ENCODE data around the gene NOM1.

NOM1 gene

GRCh38 chr7:157016352-157017041 lies 67.0 kb downstream of the NOM1 start:
- DNase-seq (ENCODE audit: low read depth) = no peak

DNA sequence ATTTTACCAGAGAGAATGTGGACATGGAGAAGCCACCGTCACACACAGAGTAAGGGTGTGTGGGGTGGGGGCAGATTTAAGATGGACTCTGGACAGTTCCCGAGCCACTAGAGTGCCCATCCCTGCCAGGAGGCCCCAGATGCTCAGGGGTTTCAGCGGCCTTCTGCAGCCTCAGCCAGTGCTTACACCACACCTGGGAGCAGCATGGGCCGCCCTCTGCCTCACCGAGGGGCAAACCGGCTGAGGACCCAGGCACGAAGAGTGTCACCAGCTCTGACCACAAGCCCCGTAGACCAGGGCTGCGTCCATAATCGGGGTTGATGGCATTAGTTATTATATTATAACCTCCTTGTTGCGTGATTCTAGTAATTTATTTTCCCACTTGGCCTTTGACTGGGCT lies 67.6 kb downstream of the NOM1 start:
- no peak for DNase-seq (ENCODE audit: low read depth)

DNA sequence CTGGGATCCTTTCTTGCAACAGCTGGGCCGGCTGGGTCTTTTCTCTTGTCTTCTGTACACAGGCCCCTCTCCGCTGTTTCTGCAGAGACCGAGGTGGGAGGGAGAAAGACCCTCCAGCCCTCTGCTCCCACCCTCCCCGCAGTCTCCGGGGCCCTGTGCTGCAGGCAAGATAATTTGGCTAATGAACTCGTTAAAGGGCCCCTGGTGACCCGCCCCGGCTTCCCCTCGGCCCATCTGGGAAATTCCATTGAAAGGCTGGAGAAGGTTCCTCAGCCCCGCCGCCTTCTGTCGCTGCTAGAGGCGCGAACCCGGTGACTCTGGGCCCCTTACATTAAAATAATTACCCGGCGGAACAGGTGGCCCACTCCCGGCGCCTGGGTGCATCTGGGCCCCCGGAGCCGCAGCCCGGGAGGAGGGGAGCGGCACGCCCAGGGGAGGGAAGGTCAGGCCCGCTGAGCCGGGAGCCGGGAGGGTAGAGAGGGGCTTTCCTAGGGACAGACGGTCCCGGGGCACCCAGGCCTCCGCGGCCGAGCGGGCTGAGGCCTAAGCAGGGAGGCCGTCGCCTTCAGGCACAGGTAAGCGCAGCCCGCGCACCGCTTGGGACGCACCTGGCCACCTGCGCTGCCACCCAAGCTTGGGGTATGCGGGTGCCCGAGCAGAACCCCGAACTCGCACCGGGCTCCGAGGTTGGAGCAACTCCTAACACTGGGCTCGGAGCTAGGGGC lies 68.3 kb downstream of the NOM1 start:
- no peak for DNase-seq (ENCODE audit: low read depth)

- DNase-seq (ENCODE audit: low read depth) = no peak
Measured at GRCh38 chr7:157018328-157018996, 69.0 kb downstream of the NOM1 start.

DNA sequence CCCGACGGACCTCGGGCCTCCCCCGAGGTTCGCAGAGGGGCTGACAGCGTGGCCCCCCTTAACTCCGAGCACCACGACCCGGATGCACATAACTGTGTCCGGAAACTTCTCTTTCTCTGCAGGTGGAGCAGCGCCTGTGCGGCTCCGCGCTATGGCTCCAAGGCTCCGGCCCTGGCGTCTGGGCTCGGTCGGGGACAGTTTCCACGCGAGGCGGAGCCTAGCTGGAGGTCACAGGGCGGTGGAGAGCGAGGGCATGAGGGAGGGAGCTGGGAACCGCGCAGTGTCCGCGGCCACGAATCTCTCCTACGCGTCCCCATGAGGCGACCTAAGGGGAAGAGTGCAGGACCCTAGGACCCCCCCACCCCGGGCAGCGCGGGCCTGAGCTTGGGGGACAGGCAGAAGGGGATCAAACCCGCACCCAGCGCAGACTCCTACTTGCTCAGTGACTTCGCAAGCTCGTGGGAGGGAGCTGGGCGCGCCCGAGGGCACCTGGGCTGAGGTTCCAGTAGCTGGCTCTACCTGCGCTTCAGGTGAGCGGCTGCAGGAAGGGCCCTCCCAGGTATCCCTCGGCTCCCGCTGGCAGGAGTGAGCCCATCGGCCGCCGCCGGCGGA lies 69.6 kb downstream of the NOM1 start:
- DNase-seq (ENCODE audit: low read depth) = no peak

- DNase-seq (ENCODE audit: low read depth) = no peak
Measured at GRCh38 chr7:157019718-157020451, 70.4 kb downstream of the NOM1 start.

- DNase-seq (ENCODE audit: low read depth) = no peak
Measured at GRCh38 chr7:157020514-157021070, 71.1 kb downstream of the NOM1 start.

DNA sequence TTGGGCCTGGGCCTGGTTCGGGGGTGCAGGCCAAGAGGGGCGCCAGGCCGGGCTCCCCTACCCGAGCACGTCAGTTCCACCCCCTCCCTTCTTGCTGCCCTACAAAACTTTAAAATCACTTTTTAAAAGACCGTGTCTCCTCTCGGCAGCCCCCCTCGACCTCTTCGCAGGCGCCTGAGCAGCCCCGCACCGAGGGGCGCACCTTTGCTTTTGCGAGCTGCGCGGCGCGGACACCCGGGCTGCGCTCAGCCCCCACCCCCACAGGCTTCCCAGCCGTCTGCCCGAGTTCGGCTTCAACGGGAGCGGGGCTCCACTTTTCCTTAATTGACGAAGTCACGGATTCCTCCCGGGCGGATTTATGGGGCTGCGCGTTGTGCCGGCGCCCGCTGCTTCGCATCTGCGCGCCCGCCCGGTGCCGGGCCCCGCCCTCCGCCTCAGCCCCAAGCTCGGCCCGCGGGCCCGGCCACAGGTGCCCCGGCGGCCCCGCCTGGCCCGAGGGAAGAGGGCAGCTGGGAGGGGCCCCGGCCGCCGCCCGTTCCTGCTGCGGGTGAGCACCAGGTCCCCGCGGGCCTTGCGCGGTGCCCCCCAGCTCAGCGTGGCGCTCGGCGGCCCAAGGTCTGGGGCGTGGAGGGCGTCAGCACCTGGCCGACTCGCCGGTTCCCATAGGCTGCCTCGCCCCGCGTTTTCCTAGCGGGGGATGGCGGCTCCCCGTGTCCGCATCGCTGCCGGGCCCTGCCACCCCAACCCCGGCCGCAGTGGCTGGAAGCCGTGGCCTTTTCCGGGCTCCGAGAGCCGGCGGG lies 71.8 kb downstream of the NOM1 start:
- DNase-seq (ENCODE audit: low read depth) = no peak

DNA sequence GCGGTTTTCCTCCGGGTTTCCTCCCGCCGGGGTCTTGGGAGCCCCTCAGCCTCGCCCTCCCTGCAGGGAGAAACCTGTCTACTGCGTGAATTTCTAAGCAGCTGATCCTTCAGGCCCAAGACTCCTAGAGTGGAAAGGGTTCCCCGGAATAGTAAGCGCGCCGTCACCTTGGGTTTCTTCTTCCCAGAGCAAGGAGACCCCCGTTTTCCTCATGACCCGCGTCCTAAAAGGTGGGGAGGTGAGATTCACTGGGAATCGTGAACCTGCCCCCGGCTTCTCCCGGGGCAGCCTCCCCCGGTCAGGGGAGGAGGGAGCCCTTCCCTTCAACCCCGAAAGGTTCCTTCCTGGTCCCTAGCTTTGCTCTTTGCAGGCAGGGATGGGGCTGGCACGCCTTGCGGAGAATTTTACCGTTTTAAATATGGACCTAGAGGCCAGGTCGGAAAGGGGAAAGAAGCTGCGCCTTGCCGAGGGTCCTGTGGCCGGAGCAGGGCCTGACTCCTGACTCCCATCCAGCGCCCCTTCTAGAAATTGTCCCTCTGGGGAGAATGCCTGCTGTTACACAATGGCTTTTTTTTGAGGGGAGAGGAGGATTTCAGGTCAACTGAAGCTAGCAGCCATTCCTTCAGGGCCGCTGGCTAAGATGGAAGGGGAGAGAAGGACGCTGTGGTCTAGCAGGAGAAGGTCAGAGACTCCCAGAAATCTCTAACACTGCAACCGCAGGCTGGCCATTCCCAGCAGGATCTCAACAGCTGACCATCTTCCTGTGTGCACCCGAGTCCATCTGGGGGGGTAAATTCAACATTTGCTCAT lies 72.6 kb downstream of the NOM1 start:
- DNase-seq (ENCODE audit: low read depth) = no peak
